HG02943 (cell line): Measurements from ENCODE around the gene DUSP7.

ENCODE experiments used
- ATAC-seq: cut with Tn5 transposase; IDR thresholded peaks from one replicate; pipeline ENCODE4 v1.9.1; 2021; ENCODE audit warnings: mild to moderate bottlenecking, low read depth, moderate library complexity; ENCODE audit not compliant: unreplicated experiment

Gene DUSP7

GRCh38 chr3:52015438-52016228 lies 40.7 kb downstream of the DUSP7 start:
- no peak for ATAC-seq

GRCh38 chr3:52014613-52015012 lies 41.8 kb downstream of the DUSP7 start:
- no peak for ATAC-seq

GRCh38 chr3:52013802-52014598 lies 42.4 kb downstream of the DUSP7 start:
- no peak for ATAC-seq

GRCh38 chr3:52012699-52013098 lies 43.7 kb downstream of the DUSP7 start:
- ATAC-seq = no peak

- ATAC-seq = no peak
Observed at GRCh38 chr3:52010431-52010830, 45.9 kb downstream of the DUSP7 start.

- ATAC-seq = no peak
Observed at GRCh38 chr3:52007291-52007690, 49.1 kb downstream of the DUSP7 start.

GRCh38 chr3:52006820-52007133 lies 49.6 kb downstream of the DUSP7 start:
- no peak for ATAC-seq

GRCh38 chr3:52006017-52006819 lies 50.2 kb downstream of the DUSP7 start:
- no peak for ATAC-seq

GRCh38 chr3:52005571-52005986 lies 50.8 kb downstream of the DUSP7 start:
- no peak for ATAC-seq

GRCh38 chr3:52004906-52005395 lies 51.4 kb downstream of the DUSP7 start:
- no peak for ATAC-seq

GRCh38 chr3:52004163-52004787 lies 52.1 kb downstream of the DUSP7 start:
- no peak for ATAC-seq

GRCh38 chr3:52002748-52003147 lies 53.6 kb downstream of the DUSP7 start:
- no peak for ATAC-seq

GRCh38 chr3:52001443-52001974 lies 54.9 kb downstream of the DUSP7 start:
- peak; percentile 80 for ATAC-seq

GRCh38 chr3:51999846-52000245 lies 56.5 kb downstream of the DUSP7 start:
- no peak for ATAC-seq
